ENCODE results near the gene MYH10. TPM values are rescaled to one million over a fixed set of nuclear protein-coding genes. Genes with fewer than 3 reads are reported as not detected.

The MYH10 gene
- total and polyA plus RNA-seq, 4 donors = 205 to 1,963 (median 819) TPM

DNA sequence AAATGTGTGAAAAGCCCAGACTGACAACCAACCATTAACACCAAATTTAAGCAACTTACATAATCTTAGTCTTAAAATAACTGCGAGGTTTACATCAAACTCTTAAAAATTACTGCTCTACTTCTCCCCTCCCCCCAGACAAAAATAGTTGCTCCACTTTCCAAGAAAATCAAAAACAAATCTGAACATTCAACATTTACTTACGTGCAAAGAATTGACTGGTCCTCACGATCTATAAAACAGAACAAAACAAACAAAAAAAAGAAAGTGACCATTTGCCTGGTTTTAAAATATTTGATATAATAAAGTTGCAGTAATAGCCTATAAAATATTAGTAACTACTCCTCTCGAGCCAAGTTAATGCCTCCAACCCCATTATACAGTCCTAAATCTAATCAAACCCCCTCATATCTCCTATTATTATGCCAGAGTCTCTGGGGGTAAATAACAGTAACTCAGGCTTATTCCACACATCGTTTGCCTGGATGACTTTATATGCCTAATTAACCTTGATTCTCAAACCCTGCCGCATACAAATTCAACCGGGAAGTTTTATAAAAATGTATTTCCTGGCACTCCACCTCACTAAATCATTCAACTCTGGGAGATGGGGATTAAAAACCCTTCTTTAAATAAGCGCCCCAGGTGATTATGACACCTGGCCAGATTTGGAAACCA, 41.5 kb downstream of the MYH10 start:
- intact Hi-C loops (cut with DNase I) = no loop called here
- no peak overlapping the region for H3K4me3 ChIP-seq (ENCODE audit: low read length in 2 of 2)
- peak overlapping the region; percentile 19 to 80 for H3K27ac ChIP-seq (ENCODE audit: low read depth in 1 of 2, low read length in 2 of 2)
- 4 to 7% methylated on average over 8 of the region's 8 CpGs for WGBS, 2 donors
- H3K9me3 ChIP-seq (ENCODE audit: control insufficient read depth, low read length) = no peaks in the 10 kb centered on the region
- peaks cover 8 to 10% of the 10 kb centered on the region in 2 donors for H3K4me1 ChIP-seq (ENCODE audit: control insufficient read depth in 1 of 2, insufficient read depth in 2 of 2, low read length in 2 of 2)
- ATAC-seq (ENCODE audit: low FRiP score) (no peak), DNase-seq (no peak)
- peaks cover 0 to 2% of the 10 kb centered on the region in 2 donors for H3K36me3 ChIP-seq (ENCODE audit: control insufficient read depth in 1 of 2, insufficient read depth in 2 of 2, low read length in 1 of 2)
- no peaks in the 10 kb centered on the region for H3K27me3 ChIP-seq (ENCODE audit: control insufficient read depth in 1 of 2, insufficient read depth in 2 of 2, low read length in 1 of 2)

GRCh38 chr17:8586766-8587165, 43.8 kb downstream of the MYH10 start:
- peaks cover 10 to 12% of the 10 kb centered on the region in 2 donors for H3K4me1 ChIP-seq (ENCODE audit: control insufficient read depth in 1 of 2, insufficient read depth in 2 of 2, low read length in 2 of 2)

DNA sequence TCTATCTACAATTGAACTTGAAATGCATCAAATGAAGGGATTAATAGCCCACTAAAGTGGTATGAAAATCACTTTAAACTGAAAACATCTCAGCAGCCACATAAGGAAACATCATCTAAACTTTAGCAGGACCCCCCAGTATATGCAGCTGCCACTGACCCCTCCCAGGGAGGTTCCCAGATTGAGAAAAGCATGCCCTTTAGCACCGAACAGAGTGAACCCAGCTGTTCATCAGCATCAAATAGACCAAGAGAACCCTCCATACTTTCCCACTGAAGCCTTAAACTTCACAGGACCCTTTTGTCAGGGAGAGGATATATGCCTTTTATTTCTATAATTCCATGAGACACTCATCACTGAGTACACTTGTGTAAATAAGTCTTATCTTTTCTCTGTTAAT, 44.6 kb downstream of the MYH10 start:
- Histone ChIP-seq H3K9me3 (ENCODE audit: control insufficient read depth, low read length) (no peaks in the 10 kb centered on the region), H3K4me1 (ENCODE audit: control insufficient read depth in 1 of 2, insufficient read depth in 2 of 2, low read length in 2 of 2) (peaks cover 7 to 10% of the 10 kb centered on the region in 2 donors), H3K27ac (ENCODE audit: low read depth in 1 of 2, low read length in 2 of 2) (peak overlapping the region in 1 of 2 donors; percentile 59), H3K27me3 (ENCODE audit: control insufficient read depth in 1 of 2, insufficient read depth in 2 of 2, low read length in 1 of 2) (no peaks in the 10 kb centered on the region), H3K4me3 (ENCODE audit: low read length in 2 of 2) (no peak overlapping the region), H3K36me3 (ENCODE audit: control insufficient read depth in 1 of 2, insufficient read depth in 2 of 2, low read length in 1 of 2) (peaks cover 0 to 4% of the 10 kb centered on the region in 2 donors)
- 0 to 10% methylated on average over 1 of the region's 1 CpG for WGBS, 2 donors
- intact Hi-C loops (cut with DNase I) = no loop called here
- no peak for DNase-seq
- ATAC-seq (ENCODE audit: low FRiP score) = no peak

More at GRCh38 chr17:8586766-8587165, 43.8 kb downstream of the MYH10 start:
- Histone ChIP-seq H3K4me3 (ENCODE audit: low read length in 2 of 2) (no peak overlapping the region), H3K9me3 (ENCODE audit: control insufficient read depth, low read length) (no peaks in the 10 kb centered on the region), H3K27ac (ENCODE audit: low read depth in 1 of 2, low read length in 2 of 2) (peak overlapping the region in 1 of 2 donors; percentile 44), H3K27me3 (ENCODE audit: control insufficient read depth in 1 of 2, insufficient read depth in 2 of 2, low read length in 1 of 2) (no peaks in the 10 kb centered on the region), H3K36me3 (ENCODE audit: control insufficient read depth in 1 of 2, insufficient read depth in 2 of 2, low read length in 1 of 2) (peaks cover 0 to 3% of the 10 kb centered on the region in 2 donors)
- DNase-seq (no peak), ATAC-seq (ENCODE audit: low FRiP score) (no peak)
- 11 to 22% methylated on average over 4 of the region's 4 CpGs for WGBS, 2 donors
- intact Hi-C loops (cut with DNase I) = no loop called here

- intact Hi-C loops (cut with DNase I) = no loop called here
- ATAC-seq (ENCODE audit: low FRiP score) = no peak
- WGBS, 2 donors = 5 to 12% methylated on average over 2 of the region's 2 CpGs
- no peak overlapping the region for H3K4me3 ChIP-seq (ENCODE audit: low read length in 2 of 2)
- peak overlapping the region in 1 of 2 donors; percentile 54 for H3K27ac ChIP-seq (ENCODE audit: low read depth in 1 of 2, low read length in 2 of 2)
- no peaks in the 10 kb centered on the region for H3K9me3 ChIP-seq (ENCODE audit: control insufficient read depth, low read length)
- H3K4me1 ChIP-seq (ENCODE audit: control insufficient read depth in 1 of 2, insufficient read depth in 2 of 2, low read length in 2 of 2) = peaks cover 7 to 10% of the 10 kb centered on the region in 2 donors
- no peak for DNase-seq
- no peaks in the 10 kb centered on the region for H3K27me3 ChIP-seq (ENCODE audit: control insufficient read depth in 1 of 2, insufficient read depth in 2 of 2, low read length in 1 of 2)
- peaks cover 0 to 4% of the 10 kb centered on the region in 2 donors for H3K36me3 ChIP-seq (ENCODE audit: control insufficient read depth in 1 of 2, insufficient read depth in 2 of 2, low read length in 1 of 2)
Measured at GRCh38 chr17:8583954-8584353, 46.6 kb downstream of the MYH10 start.

- ATAC-seq (ENCODE audit: low FRiP score) (no peak), DNase-seq (no peak)
- peaks cover 0 to 7% of the 10 kb centered on the region in 2 donors for H3K36me3 ChIP-seq (ENCODE audit: control insufficient read depth in 1 of 2, insufficient read depth in 2 of 2, low read length in 1 of 2)
- intact Hi-C loops (cut with DNase I) = no loop called here
- no peak overlapping the region for H3K4me3 ChIP-seq (ENCODE audit: low read length in 2 of 2)
- no peaks in the 10 kb centered on the region for H3K9me3 ChIP-seq (ENCODE audit: control insufficient read depth, low read length)
- peak overlapping the region; percentile 51 to 64 for H3K27ac ChIP-seq (ENCODE audit: low read depth in 1 of 2, low read length in 2 of 2)
- H3K4me1 ChIP-seq (ENCODE audit: control insufficient read depth in 1 of 2, insufficient read depth in 2 of 2, low read length in 2 of 2) = peaks cover 6 to 8% of the 10 kb centered on the region in 2 donors
- no peaks in the 10 kb centered on the region for H3K27me3 ChIP-seq (ENCODE audit: control insufficient read depth in 1 of 2, insufficient read depth in 2 of 2, low read length in 1 of 2)
- 23 to 28% methylated on average over 5 of the region's 5 CpGs for WGBS, 2 donors
Measured at GRCh38 chr17:8580952-8581658, 49.4 kb downstream of the MYH10 start.

DNA sequence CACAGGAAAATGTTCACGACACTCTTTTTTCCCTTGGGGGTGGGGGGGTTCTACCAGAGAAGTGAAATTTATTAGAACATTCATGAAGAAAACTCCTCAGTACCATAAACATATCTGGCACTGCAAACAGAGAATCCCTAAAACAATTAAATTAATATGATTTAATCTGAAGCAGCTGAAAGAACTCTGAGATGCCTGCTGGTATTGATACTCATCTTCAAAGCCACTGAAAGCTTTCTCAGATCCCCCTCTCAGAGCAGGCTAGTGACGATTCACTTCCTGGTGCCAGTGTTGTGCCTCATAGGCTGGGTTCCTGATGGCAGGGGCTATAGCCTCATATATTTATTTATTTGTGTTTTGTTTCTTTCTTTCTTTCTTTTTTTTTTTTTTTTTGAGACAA, 52.7 kb downstream of the MYH10 start:
- no peak overlapping the region for H3K4me3 ChIP-seq (ENCODE audit: low read length in 2 of 2)
- no peak for ATAC-seq (ENCODE audit: low FRiP score)
- H3K36me3 ChIP-seq (ENCODE audit: control insufficient read depth in 1 of 2, insufficient read depth in 2 of 2, low read length in 1 of 2) = peaks cover 0 to 4% of the 10 kb centered on the region in 2 donors
- H3K27ac ChIP-seq (ENCODE audit: low read depth in 1 of 2, low read length in 2 of 2) = peak overlapping the region; percentile 81 to 97
- no peaks in the 10 kb centered on the region for H3K27me3 ChIP-seq (ENCODE audit: control insufficient read depth in 1 of 2, insufficient read depth in 2 of 2, low read length in 1 of 2)
- WGBS, 2 donors = 5 to 7% methylated on average over 2 of the region's 2 CpGs
- intact Hi-C loops (cut with DNase I) = loop anchor here in 1 of 2 donors (5.0 kb wide), 1 partner anchor 34 kb away; no protein-coding TSS in a partner anchor
- no peak for DNase-seq
- peaks cover 0 to 10% of the 10 kb centered on the region in 2 donors for H3K4me1 ChIP-seq (ENCODE audit: control insufficient read depth in 1 of 2, insufficient read depth in 2 of 2, low read length in 2 of 2)
- no peaks in the 10 kb centered on the region for H3K9me3 ChIP-seq (ENCODE audit: control insufficient read depth, low read length)

GRCh38 chr17:8576559-8577294, 53.8 kb downstream of the MYH10 start:
- ATAC-seq (ENCODE audit: low FRiP score) = no peak

GRCh38 chr17:8574687-8575086, 55.8 kb downstream of the MYH10 start:
- intact Hi-C loops (cut with DNase I) = loop anchor here (5.0 kb wide), 2 partner anchors 38 to 48 kb away; no protein-coding TSS in a partner anchor
- DNase-seq = no peak
- Histone ChIP-seq H3K4me3 (ENCODE audit: low read length in 2 of 2) (no peak overlapping the region), H3K27ac (ENCODE audit: low read depth in 1 of 2, low read length in 2 of 2) (peak overlapping the region in 1 of 2 donors; percentile 63), H3K4me1 (ENCODE audit: control insufficient read depth in 1 of 2, insufficient read depth in 2 of 2, low read length in 2 of 2) (peaks cover 0 to 7% of the 10 kb centered on the region in 2 donors), H3K27me3 (ENCODE audit: control insufficient read depth in 1 of 2, insufficient read depth in 2 of 2, low read length in 1 of 2) (no peaks in the 10 kb centered on the region), H3K9me3 (ENCODE audit: control insufficient read depth, low read length) (no peaks in the 10 kb centered on the region), H3K36me3 (ENCODE audit: control insufficient read depth in 1 of 2, insufficient read depth in 2 of 2, low read length in 1 of 2) (peaks cover 0 to 3% of the 10 kb centered on the region in 2 donors)
- WGBS, 2 donors = 17 to 21% methylated on average over 9 of the region's 9 CpGs
- ATAC-seq (ENCODE audit: low FRiP score) = no peak

More at GRCh38 chr17:8576559-8577294, 53.8 kb downstream of the MYH10 start:
- Histone ChIP-seq H3K36me3 (ENCODE audit: control insufficient read depth in 1 of 2, insufficient read depth in 2 of 2, low read length in 1 of 2) (peaks cover 0 to 4% of the 10 kb centered on the region in 2 donors), H3K4me1 (ENCODE audit: control insufficient read depth in 1 of 2, insufficient read depth in 2 of 2, low read length in 2 of 2) (peaks cover 0 to 7% of the 10 kb centered on the region in 2 donors), H3K9me3 (ENCODE audit: control insufficient read depth, low read length) (no peaks in the 10 kb centered on the region), H3K27me3 (ENCODE audit: control insufficient read depth in 1 of 2, insufficient read depth in 2 of 2, low read length in 1 of 2) (no peaks in the 10 kb centered on the region), H3K4me3 (ENCODE audit: low read length in 2 of 2) (no peak overlapping the region), H3K27ac (ENCODE audit: low read depth in 1 of 2, low read length in 2 of 2) (peak overlapping the region; percentile 49 to 68)
- DNase-seq = no peak
- 43 to 44% methylated on average over 3 of the region's 3 CpGs for WGBS, 2 donors
- intact Hi-C loops (cut with DNase I) = loop anchor here in 1 of 2 donors (5.0 kb wide), 1 partner anchor 36 kb away; no protein-coding TSS in a partner anchor

All from aorta (tissue), 5 donors.